MG63 (cell line): ENCODE data around the gene FCN3. TPM values are rescaled to one million over a fixed set of nuclear protein-coding genes. Genes with fewer than 3 reads are reported as not detected.

Experiments used
- DNase-seq: peaks from one replicate; pipeline ENCODE4 v3.0.0-alpha.2; 2020
- H3K27me3 ChIP-seq: fragments of 250-450 bp; sonication (Bioruptor Pico); 2 replicates; pipeline ENCODE4 v1.5.1; 2020; ENCODE audit warnings: mild to moderate bottlenecking, moderate library complexity
- H3K36me3 ChIP-seq: fragments of 250-450 bp; sonication (Bioruptor Pico); 2 replicates; pipeline ENCODE4 v1.5.1; 2020; ENCODE audit warnings: mild to moderate bottlenecking, moderate library complexity
- H3K4me3 ChIP-seq: fragments of 250-450 bp; sonication (Bioruptor Pico); 2 replicates; pipeline ENCODE4 v1.5.1; 2020; ENCODE audit warnings: mild to moderate bottlenecking, moderate library complexity
- H3K9me3 ChIP-seq: fragments of 250-450 bp; sonication (Bioruptor Pico); 2 replicates; pipeline ENCODE4 v1.5.1; 2020; ENCODE audit warnings: mild to moderate bottlenecking, moderate library complexity
- total RNA-seq: library from RNA; depleted of rRNA; stranded (reverse); fragments of >200 nt; shearing (Covaris generic); gene quantifications from 2 replicates; pipeline ENCODE4 v1.2.3, GENCODE V29; 2014; ENCODE audit warnings: low replicate concordance

FCN3 gene
- total RNA-seq, 1 experiment from 2014 or later, result not detected

GRCh38 chr1:27403065-27403726 lies 28.6 kb upstream of the FCN3 start:
- peak; percentile 59 for DNase-seq
- H3K36me3 ChIP-seq, result peaks cover 17% of the 10 kb centered on the region
- H3K4me3 ChIP-seq, result no peak overlapping the region
- H3K9me3 ChIP-seq, result no peaks in the 10 kb centered on the region
- no peaks in the 10 kb centered on the region for H3K27me3 ChIP-seq

GRCh38 chr1:27402349-27402754 lies 27.7 kb upstream of the FCN3 start:
- Histone ChIP-seq H3K36me3 (peaks cover 10% of the 10 kb centered on the region), H3K27me3 (no peaks in the 10 kb centered on the region), H3K9me3 (no peaks in the 10 kb centered on the region), H3K4me3 (no peak overlapping the region)
- DNase-seq, result peak; percentile 52

GRCh38 chr1:27400963-27401341 lies 26.3 kb upstream of the FCN3 start:
- no peaks in the 10 kb centered on the region for H3K9me3 ChIP-seq

GRCh38 chr1:27400082-27400962 lies 25.7 kb upstream of the FCN3 start:
- Histone ChIP-seq H3K9me3 (no peaks in the 10 kb centered on the region), H3K27me3 (no peaks in the 10 kb centered on the region), H3K4me3 (no peak overlapping the region), H3K36me3 (peaks cover 4% of the 10 kb centered on the region)
- DNase-seq, result no peak

More at GRCh38 chr1:27400963-27401341, 26.3 kb upstream of the FCN3 start:
- H3K4me3 ChIP-seq, result no peak overlapping the region
- DNase-seq, result no peak
- no peaks in the 10 kb centered on the region for H3K27me3 ChIP-seq
- peaks cover 4% of the 10 kb centered on the region for H3K36me3 ChIP-seq

- no peaks in the 10 kb centered on the region for H3K27me3 ChIP-seq
- no peak for DNase-seq
- H3K36me3 ChIP-seq, result peaks cover 4% of the 10 kb centered on the region
- no peaks in the 10 kb centered on the region for H3K9me3 ChIP-seq
- no peak overlapping the region for H3K4me3 ChIP-seq
Observed at GRCh38 chr1:27399251-27400025, 24.8 kb upstream of the FCN3 start.

GRCh38 chr1:27398405-27399149 lies 24.0 kb upstream of the FCN3 start:
- no peak for DNase-seq
- Histone ChIP-seq H3K4me3 (no peak overlapping the region), H3K9me3 (no peaks in the 10 kb centered on the region), H3K27me3 (no peaks in the 10 kb centered on the region), H3K36me3 (peaks cover 2% of the 10 kb centered on the region)

DNA sequence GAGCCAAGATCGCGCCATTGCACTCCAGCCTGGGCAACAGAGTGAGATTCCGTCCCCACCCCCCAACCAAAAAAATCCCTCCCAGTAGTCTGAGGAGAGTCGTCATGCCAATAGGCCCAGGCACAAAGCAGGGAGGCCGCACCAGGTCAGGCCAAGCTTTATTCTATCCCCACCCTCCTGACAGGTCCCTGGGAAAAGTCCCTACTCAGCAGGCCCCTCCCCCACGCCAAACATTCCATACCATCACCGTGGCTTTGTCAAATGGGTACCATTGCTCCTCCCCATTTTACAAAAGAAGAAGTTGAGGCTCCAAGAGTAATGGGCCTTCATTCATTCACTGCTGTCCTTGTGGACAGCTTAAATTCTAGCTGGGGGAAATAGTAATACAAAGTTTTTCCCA lies 23.1 kb upstream of the FCN3 start:
- no peak for DNase-seq
- Histone ChIP-seq H3K9me3 (no peaks in the 10 kb centered on the region), H3K36me3 (no peaks in the 10 kb centered on the region; the same call in 1 of the 2 replicates), H3K27me3 (no peaks in the 10 kb centered on the region), H3K4me3 (no peak overlapping the region)

- Histone ChIP-seq H3K9me3 (no peaks in the 10 kb centered on the region), H3K27me3 (no peaks in the 10 kb centered on the region), H3K36me3 (no peaks in the 10 kb centered on the region; the same call in 1 of the 2 replicates), H3K4me3 (no peak overlapping the region)
- DNase-seq, result no peak
Observed at GRCh38 chr1:27397110-27397509, 22.5 kb upstream of the FCN3 start.

- H3K27me3 ChIP-seq, result no peaks in the 10 kb centered on the region
- no peaks in the 10 kb centered on the region for H3K36me3 ChIP-seq
- H3K9me3 ChIP-seq, result no peaks in the 10 kb centered on the region
- H3K4me3 ChIP-seq, result no peak overlapping the region
- DNase-seq, result peak; percentile 60
Observed at GRCh38 chr1:27395441-27396195, 21.0 kb upstream of the FCN3 start.

GRCh38 chr1:27394925-27395324 lies 20.3 kb upstream of the FCN3 start:
- no peaks in the 10 kb centered on the region for H3K27me3 ChIP-seq
- no peak for DNase-seq

GRCh38 chr1:27394282-27394658 lies 19.6 kb upstream of the FCN3 start:
- no peak overlapping the region for H3K4me3 ChIP-seq
- no peaks in the 10 kb centered on the region for H3K27me3 ChIP-seq
- no peak for DNase-seq
- H3K36me3 ChIP-seq, result no peaks in the 10 kb centered on the region
- no peaks in the 10 kb centered on the region for H3K9me3 ChIP-seq

More at GRCh38 chr1:27394925-27395324, 20.3 kb upstream of the FCN3 start:
- H3K36me3 ChIP-seq, result no peaks in the 10 kb centered on the region
- no peaks in the 10 kb centered on the region for H3K9me3 ChIP-seq
- no peak overlapping the region for H3K4me3 ChIP-seq

DNA sequence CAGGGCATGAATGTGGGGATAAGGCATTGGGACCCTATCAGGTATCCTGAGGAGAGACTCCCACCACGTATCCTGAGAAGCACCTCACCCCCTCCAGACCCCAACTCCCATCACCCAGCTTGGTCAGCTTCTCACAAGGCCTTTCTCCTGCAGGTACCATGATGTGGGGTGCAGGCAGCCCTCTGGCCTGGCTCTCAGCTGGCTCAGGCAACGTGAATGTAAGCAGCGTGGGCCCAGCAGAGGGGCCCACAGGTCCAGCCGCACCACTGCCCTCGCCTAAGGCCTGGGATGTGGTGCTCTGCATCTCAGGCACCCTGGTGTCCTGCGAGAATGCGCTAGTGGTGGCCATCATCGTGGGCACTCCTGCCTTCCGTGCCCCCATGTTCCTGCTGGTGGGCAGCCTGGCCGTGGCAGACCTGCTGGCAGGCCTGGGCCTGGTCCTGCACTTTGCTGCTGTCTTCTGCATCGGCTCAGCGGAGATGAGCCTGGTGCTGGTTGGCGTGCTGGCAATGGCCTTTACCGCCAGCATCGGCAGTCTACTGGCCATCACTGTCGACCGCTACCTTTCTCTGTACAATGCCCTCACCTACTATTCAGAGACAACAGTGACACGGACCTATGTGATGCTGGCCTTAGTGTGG lies 19.1 kb upstream of the FCN3 start:
- DNase-seq, result no peak
- H3K36me3 ChIP-seq, result no peaks in the 10 kb centered on the region
- no peaks in the 10 kb centered on the region for H3K27me3 ChIP-seq
- H3K9me3 ChIP-seq, result no peaks in the 10 kb centered on the region
- H3K4me3 ChIP-seq, result no peak overlapping the region

GRCh38 chr1:27392778-27393635 lies 18.4 kb upstream of the FCN3 start:
- peak; percentile 26 for DNase-seq
- H3K27me3 ChIP-seq, result no peaks in the 10 kb centered on the region
- no peaks in the 10 kb centered on the region for H3K9me3 ChIP-seq
- peak overlapping the region; percentile 78 for H3K4me3 ChIP-seq
- no peaks in the 10 kb centered on the region for H3K36me3 ChIP-seq

DNA sequence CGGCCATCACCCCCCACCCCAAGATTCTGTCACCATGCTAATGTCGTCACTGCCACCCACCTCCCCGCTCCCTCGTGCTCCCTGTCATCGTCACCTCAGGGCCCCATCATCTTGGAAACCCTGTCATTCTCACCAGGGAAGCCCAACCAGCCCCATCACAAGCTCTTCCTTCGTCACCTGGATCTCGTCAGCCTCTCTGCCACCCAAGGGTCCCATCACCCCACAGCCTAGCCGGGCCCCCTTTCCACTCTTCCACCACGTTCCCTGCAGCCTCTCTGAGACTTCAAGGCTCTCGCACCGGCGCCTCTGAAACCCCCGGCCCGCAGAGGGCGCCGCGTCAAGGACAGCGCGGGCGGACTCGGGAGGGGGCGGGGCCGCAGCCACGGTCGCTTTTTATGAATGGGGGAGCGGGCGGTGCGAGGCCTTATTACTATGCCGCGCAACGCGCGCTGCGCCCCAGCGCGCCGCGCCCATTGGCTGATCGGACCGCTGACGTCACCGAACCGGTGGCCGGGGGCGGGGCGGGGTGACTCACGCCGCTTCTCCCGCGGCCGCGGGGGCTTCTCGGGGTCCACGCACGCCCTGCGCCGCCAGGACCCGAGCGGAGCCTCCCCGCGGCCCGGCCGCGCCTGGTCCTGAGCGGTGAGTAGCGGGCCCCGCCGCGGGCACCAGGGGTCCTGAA lies 17.6 kb upstream of the FCN3 start, which contains the start of gene GPR3:
Gene GPR3, plus strand, starts transcription at position 527 of the 682 bp plus-strand sequence. CDS start 1,177 bp downstream, outside the sequence.
- peak; percentile 89 for DNase-seq
- no peaks in the 10 kb centered on the region for H3K27me3 ChIP-seq
- H3K4me3 ChIP-seq, result peak within 1 kb of the TSS; percentile 78
- no peaks in the 10 kb centered on the region for H3K9me3 ChIP-seq
- H3K36me3 ChIP-seq, result no peaks in the 10 kb centered on the region
